ENCODE measurements around the gene RHEB. TPM values are rescaled to one million over a fixed set of nuclear protein-coding genes. Genes with fewer than 3 reads are reported as not detected.

Gene RHEB
- total RNA-seq, 1 donor from 2014 or later, result 68.3 TPM

DNA sequence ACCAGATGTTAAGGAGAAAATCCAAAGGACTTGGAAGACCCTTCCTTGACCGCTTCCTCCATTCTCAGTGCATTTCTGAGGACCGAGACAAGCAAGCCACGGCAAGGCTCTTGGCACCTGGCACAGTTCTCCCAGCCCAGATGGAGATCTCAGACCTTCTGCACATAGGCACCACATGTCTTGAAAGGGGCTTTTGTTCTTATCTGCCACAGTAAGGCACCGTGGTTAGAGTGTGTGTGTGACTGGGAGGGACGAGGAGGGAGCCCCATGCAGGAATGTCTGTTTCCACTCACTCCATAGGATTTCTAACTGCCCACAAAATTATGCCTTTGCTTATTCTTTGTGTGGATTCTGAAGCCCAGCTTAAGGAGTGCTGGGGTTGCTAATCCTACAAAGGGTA is 99.6 kb downstream of the RHEB start:
- intact Hi-C loops (cut with micrococcal nuclease), result no loop called here

DNA sequence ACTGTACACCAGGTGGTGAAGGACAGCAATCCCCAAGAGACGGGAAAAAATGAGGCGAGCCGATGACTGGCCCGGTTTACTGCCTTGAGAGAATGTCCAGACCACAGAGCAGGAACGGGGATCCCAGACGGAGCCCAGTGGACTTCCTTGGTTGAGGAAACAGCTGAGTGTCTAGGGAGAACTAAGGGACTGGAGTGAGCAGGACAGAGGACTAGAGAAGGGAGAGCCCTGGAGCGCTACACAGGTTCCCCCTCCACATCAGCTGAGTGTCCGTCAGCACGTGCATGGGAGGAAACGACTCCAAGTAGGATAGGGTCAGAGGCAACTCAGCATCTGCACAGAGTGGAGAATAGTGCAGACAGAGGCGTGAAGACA is 102.8 kb downstream of the RHEB start:
- intact Hi-C loops (cut with micrococcal nuclease), result no loop called here

DNA sequence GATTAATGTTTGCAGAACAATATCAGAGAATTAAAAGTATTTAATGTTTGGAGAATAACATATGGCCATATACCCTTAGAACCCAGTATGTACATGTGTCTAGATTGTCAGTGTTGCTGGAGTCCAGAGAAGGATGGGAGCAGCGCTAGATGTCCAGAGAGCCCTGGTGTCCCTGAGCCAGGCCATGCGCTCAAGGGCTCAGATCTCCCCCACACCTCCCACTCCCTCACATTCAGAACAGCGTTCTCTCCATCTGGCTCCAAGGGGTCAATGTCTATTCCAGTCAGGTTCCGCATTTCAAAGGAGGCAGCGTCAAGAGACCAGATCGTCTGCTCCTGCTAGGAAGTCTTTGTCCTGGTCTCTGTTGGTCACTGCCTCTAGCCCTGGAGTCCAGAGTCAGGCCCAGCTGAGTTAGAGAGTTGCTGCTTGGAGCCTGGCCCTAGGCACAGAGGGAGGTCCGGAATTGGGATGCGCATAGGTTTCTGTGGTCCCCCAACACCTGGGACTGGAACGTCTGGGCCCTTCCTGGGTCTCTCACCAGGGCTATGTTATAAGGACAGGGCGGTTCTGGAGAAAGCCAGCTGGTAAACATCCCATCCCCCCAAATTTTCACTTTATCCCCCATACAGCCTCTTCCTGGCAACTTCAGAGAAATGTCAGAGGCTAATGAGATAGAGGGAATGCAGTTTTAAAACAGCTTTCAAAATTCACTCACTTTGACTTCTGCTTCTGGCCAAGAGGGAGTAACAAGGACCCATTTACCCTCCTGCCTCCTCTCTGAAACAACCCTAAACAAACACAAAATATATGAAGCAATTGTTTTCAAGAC is 103.4 kb downstream of the RHEB start:
- intact Hi-C loops (cut with micrococcal nuclease), result no loop called here

Other genes starting within 250 kb of the RHEB start
- gene NUB1, start 178.1 kb downstream of the RHEB start, total RNA-seq, result 65.0 and 66.5 TPM in 2 replicates
- not detected in 2 replicates for gene WDR86, start 109.9 kb downstream of the RHEB start, total RNA-seq
- not detected in 2 replicates for gene CRYGN, start 79.8 kb downstream of the RHEB start, total RNA-seq